ENCODE results near the gene DTD1.
A peak's percentile ranks its signal among the peaks of the same experiment; 100 is the strongest.

Gene DTD1

DNA sequence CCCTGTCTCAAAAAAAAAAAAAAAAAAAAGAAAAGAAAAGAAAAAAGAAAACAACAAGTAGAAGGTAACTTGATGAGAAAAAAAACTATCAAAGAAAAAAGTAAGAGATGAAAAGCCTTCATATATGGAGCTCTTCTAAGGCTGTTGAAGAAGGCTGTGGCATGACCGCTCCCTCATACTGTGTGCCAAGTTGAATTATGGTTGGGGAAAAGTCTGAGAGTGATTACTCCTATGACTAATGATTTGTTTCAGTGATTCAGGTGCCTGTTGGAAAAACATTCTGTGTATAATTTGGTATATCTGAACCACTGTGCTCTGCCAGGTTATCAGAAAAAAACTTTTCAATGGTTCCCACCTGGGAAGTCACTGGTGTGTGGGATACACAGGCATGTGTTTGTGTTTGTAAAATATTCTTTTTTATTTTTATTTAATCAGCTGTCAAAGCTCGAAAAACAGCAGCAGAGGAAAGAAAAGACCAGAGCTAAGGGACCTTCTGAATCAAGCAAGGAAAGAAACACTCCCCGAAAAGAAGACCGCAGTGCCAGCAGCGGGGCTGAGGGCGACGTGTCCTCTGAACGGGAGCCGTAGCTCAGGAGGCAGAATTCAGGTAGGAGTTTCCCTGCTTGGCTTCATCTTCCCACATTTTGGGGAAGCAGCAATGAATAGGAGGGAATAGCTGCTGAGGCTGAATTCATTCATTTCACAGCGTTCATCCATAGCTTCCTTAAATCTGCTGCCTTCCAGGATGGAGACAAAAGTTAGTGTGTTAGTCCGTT, 156.0 kb downstream of the DTD1 start:
- no peak overlapping the region for H3K4me3 ChIP-seq (ENCODE audit: control insufficient read depth, low read depth, low read length)
- TF ChIP-seq CTCF (conservative IDR thresholded peaks at IDR 0.05; ENCODE audit: control insufficient read depth, insufficient read depth, low read depth, low read length): no peak
- DNase-seq (ENCODE audit: low read depth): peak; percentile 46

- no peak overlapping the region for H3K4me3 ChIP-seq (ENCODE audit: control insufficient read depth, low read depth, low read length)
- DNase-seq (ENCODE audit: low read depth): no peak
- TF ChIP-seq CTCF (conservative IDR thresholded peaks at IDR 0.05; ENCODE audit: control insufficient read depth, insufficient read depth, low read depth, low read length): no peak
These were observed 159.2 kb downstream of the DTD1 start for GRCh38 chr20:18747090-18747489.

- no peak for TF ChIP-seq CTCF (conservative IDR thresholded peaks at IDR 0.05; ENCODE audit: control insufficient read depth, insufficient read depth, low read depth, low read length)
These were observed 161.1 kb downstream of the DTD1 start for GRCh38 chr20:18748987-18749386.

GRCh38 chr20:18749528-18749927, 161.7 kb downstream of the DTD1 start:
- DNase-seq (ENCODE audit: low read depth): no peak
- TF ChIP-seq CTCF (conservative IDR thresholded peaks at IDR 0.05; ENCODE audit: control insufficient read depth, insufficient read depth, low read depth, low read length): no peak
- H3K4me3 ChIP-seq (ENCODE audit: control insufficient read depth, low read depth, low read length): no peak overlapping the region

More at GRCh38 chr20:18748987-18749386, 161.1 kb downstream of the DTD1 start:
- no peak for DNase-seq (ENCODE audit: low read depth)
- H3K4me3 ChIP-seq (ENCODE audit: control insufficient read depth, low read depth, low read length): no peak overlapping the region

GRCh38 chr20:18750735-18751134, 162.9 kb downstream of the DTD1 start:
- no peak for TF ChIP-seq CTCF (conservative IDR thresholded peaks at IDR 0.05; ENCODE audit: control insufficient read depth, insufficient read depth, low read depth, low read length)
- DNase-seq (ENCODE audit: low read depth): no peak

GRCh38 chr20:18754030-18754652, 166.3 kb downstream of the DTD1 start:
- no peak overlapping the region for H3K4me3 ChIP-seq (ENCODE audit: control insufficient read depth, low read depth, low read length)
- TF ChIP-seq CTCF (conservative IDR thresholded peaks at IDR 0.05; ENCODE audit: control insufficient read depth, insufficient read depth, low read depth, low read length): no peak
- DNase-seq (ENCODE audit: low read depth): no peak

More at GRCh38 chr20:18750735-18751134, 162.9 kb downstream of the DTD1 start:
- no peak overlapping the region for H3K4me3 ChIP-seq (ENCODE audit: control insufficient read depth, low read depth, low read length)
